Measurements from ENCODE around the gene ASTN1. TPM values are rescaled to one million over a fixed set of nuclear protein-coding genes. Genes with fewer than 3 reads are reported as not detected.

Gene ASTN1
- total RNA-seq, 2 experiments from 2014 or later = not detected

DNA sequence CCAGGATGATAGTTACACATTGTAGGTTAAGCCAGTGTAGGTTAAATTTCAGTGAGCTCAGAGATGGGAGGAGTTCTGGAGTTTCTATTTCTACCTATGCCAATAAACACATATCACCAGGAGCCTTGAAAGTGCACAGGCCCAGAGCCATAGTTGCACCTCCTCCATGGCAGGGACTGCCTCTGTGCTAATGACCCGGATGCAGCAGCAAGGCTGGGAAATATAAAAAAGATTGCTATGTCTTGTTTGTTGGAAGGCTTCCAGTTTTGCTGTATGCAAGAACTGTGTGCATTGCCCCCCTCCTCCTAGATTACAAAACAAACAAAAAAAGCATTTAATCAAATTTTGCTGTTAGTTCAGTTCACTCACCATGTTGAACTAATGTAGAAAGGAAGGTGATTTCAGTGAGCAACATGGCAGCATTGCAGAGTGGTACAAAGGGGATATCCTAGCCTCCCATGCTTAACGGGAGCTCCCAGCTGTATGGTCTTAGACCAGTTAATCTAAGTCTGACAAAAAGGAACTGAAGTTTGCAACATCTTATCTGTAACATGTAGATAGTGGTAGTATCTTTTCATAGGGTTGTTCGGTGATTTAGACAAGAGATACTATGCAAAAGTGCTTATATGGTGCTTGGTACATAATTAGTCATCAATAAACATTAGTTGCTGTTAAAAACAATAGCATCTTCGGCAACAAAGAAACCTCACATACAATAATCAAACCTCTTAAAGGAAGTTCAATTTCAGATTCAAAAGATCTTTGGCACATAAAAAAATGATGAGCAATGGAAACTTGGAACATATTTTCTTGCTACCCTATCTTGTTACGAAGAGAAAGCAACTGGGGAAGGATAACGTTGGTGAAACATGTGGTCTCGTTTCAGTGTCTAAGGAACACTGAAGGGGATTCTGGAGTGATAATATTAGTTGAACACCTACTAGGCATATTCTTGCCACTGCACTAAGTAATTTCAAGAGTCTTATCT is 309.5 kb downstream of the ASTN1 start:
- POLR2A ChIA-PET = no interaction called here
- no peak overlapping the region for H3K4me3 Mint-ChIP-seq
- ATAC-seq (ENCODE audit: low read depth) = no peak

DNA sequence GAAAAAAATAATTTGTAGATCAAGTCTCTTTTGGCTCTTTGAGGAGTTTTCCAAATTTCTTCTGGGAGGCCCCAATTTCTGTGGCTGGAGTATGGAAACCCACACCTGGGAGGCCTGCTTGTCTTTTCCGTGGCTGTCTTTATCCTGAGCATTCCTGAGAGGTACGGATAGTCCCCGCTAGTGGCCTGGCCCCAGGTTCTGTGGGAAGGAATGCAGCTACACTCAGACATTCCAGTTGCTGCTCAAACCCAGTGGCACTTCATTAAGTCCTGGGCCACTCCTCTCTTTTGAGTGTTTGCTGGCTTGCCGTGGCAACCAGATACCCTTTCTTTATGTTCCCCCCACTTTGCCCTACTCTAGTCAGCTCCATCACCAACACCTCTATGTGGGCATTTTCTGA is 310.4 kb downstream of the ASTN1 start:
- POLR2A ChIA-PET = no interaction called here
- H3K36me3 Mint-ChIP-seq = no peaks in the 10 kb centered on the region
- H3K27me3 Mint-ChIP-seq = no peaks in the 10 kb centered on the region
- no peaks in the 10 kb centered on the region for H3K9me3 Mint-ChIP-seq
- no peak overlapping the region for H3K27ac Mint-ChIP-seq
- DNase-seq = no peak
- H3K4me3 Mint-ChIP-seq = no peak overlapping the region
- no peak for ATAC-seq (ENCODE audit: low read depth)
- H3K4me1 Mint-ChIP-seq = no peaks in the 10 kb centered on the region

More for the DNA sequence above, 309.5 kb downstream of the ASTN1 start:
- no peaks in the 10 kb centered on the region for H3K36me3 Mint-ChIP-seq
- no peaks in the 10 kb centered on the region for H3K27me3 Mint-ChIP-seq
- H3K9me3 Mint-ChIP-seq = no peaks in the 10 kb centered on the region
- H3K4me1 Mint-ChIP-seq = no peaks in the 10 kb centered on the region
- DNase-seq = no peak
- H3K27ac Mint-ChIP-seq = no peak overlapping the region

DNA sequence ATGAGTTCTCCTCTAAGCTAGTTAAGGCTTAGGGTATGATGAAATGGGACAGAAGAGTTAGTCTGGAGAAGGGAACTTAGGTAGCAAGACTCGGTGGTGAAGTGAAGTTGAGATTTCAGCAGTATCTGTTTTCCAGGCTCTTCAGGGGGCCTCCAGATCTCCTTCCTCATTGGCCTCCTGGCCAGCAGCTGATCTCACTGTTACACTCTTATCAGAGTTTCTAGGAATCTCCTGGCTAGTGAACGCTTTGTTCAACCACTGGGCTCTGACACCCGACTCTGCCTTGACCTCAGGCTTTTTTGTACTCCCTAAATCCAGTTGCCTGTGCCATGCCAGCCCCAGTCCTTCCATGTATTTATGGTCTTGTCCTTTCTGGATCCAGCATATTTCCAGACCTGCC is 311.0 kb downstream of the ASTN1 start:
- ATAC-seq (ENCODE audit: low read depth) (no peak), DNase-seq (no peak)
- no peak overlapping the region for H3K4me3 Mint-ChIP-seq
- POLR2A ChIA-PET = no interaction called here
- no peaks in the 10 kb centered on the region for H3K27me3 Mint-ChIP-seq
- no peak overlapping the region for H3K27ac Mint-ChIP-seq
- H3K4me1 Mint-ChIP-seq = no peaks in the 10 kb centered on the region
- H3K36me3 Mint-ChIP-seq = no peaks in the 10 kb centered on the region
- no peaks in the 10 kb centered on the region for H3K9me3 Mint-ChIP-seq

DNA sequence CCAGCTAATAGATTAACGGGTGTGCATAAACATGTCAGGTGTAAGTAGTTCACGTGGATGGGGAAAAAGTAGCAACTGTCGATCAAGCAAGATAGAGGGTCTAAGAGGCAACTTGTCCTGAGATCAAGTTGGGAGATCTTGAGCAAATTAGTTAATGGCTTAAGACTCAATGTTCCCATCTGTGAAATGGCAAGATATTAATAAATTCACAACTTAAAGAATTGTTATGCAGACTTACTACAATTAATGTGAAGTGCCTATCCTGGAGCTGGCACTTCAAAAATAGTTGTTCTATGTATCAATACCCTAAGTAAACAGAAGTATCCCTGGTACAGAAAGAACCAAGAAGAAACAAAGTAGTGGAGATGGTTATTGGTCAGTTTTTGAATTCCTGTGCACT is 312.4 kb downstream of the ASTN1 start:
- DNase-seq (no peak), ATAC-seq (ENCODE audit: low read depth) (no peak)
- Mint-ChIP-seq H3K27me3 (no peaks in the 10 kb centered on the region), H3K27ac (no peak overlapping the region), H3K4me3 (no peak overlapping the region), H3K4me1 (no peaks in the 10 kb centered on the region), H3K36me3 (no peaks in the 10 kb centered on the region), H3K9me3 (no peaks in the 10 kb centered on the region)
- POLR2A ChIA-PET = no interaction called here

DNA sequence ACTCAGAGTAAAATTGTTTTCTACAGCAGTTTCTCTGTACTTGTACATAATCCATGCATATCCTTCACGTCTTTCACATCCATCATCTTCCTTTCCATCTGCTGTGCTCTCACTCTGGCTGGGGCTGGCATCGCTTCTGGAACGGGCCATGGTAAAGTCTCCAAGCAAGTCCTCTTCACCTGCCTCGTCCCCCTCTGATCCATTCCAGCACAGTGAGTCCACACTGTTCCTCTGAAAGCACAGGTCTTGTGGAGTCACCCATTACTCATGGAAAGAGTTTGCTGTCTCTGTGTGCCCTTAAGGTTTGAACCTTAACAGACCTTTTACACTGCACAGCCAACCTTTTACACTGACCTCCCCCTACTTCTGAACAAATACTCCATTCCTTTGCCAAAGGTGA is 313.6 kb downstream of the ASTN1 start:
- DNase-seq (no peak), ATAC-seq (ENCODE audit: low read depth) (no peak)
- no peak overlapping the region for H3K27ac Mint-ChIP-seq
- H3K9me3 Mint-ChIP-seq = no peaks in the 10 kb centered on the region
- H3K4me1 Mint-ChIP-seq = no peaks in the 10 kb centered on the region
- POLR2A ChIA-PET = no interaction called here
- H3K36me3 Mint-ChIP-seq = no peaks in the 10 kb centered on the region
- no peaks in the 10 kb centered on the region for H3K27me3 Mint-ChIP-seq
- H3K4me3 Mint-ChIP-seq = no peak overlapping the region

DNA sequence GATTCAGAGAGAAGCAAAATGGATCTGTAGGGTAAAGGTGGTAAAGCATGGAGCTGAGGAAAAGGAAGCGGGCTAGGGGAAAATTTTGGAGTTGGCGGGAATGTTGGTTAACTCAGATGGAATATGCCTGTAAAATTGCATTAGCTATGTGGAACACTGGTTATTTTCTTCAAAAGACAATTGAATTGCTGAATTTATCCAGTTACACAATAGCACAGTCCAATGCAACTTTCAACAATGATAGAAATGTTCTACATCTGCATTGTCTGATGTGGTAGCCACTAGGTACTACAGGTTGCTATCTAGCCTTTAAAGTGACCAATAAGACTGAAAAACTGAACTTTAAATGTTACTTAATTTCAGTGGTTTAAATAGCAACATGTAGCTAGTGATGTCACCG is 315.2 kb downstream of the ASTN1 start:
- Mint-ChIP-seq H3K4me3 (no peak overlapping the region), H3K9me3 (no peaks in the 10 kb centered on the region)

DNA sequence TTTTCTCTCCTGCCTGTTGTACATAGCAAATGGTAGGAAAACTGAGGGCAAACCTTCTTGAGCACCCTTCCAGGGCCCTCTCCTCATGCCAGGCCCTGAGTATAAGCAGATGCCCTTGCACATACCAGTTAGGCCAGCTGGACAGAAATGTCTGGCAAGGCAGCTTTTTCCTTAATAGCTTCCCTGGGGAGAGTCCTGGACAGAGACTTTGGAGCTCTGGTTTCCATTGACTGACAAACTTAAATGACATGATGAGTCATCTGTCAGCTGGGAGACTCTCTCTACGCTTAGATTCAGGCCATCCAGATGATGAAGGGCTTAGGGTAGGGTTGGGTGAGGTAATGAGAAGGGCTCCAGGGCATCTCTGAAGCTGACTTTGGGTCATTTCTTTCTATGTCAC is 317.5 kb downstream of the ASTN1 start:
- no peaks in the 10 kb centered on the region for H3K4me1 Mint-ChIP-seq
- POLR2A ChIA-PET = no interaction called here
- no peaks in the 10 kb centered on the region for H3K9me3 Mint-ChIP-seq
- ATAC-seq (ENCODE audit: low read depth) (no peak), DNase-seq (no peak)
- no peaks in the 10 kb centered on the region for H3K27me3 Mint-ChIP-seq
- no peaks in the 10 kb centered on the region for H3K36me3 Mint-ChIP-seq
- no peak overlapping the region for H3K4me3 Mint-ChIP-seq
- no peak overlapping the region for H3K27ac Mint-ChIP-seq

More for the DNA sequence above, 315.2 kb downstream of the ASTN1 start:
- Mint-ChIP-seq H3K4me1 (no peaks in the 10 kb centered on the region), H3K36me3 (no peaks in the 10 kb centered on the region), H3K27me3 (no peaks in the 10 kb centered on the region), H3K27ac (no peak overlapping the region)
- POLR2A ChIA-PET = no interaction called here
- no peak for ATAC-seq (ENCODE audit: low read depth)
- DNase-seq = no peak

DNA sequence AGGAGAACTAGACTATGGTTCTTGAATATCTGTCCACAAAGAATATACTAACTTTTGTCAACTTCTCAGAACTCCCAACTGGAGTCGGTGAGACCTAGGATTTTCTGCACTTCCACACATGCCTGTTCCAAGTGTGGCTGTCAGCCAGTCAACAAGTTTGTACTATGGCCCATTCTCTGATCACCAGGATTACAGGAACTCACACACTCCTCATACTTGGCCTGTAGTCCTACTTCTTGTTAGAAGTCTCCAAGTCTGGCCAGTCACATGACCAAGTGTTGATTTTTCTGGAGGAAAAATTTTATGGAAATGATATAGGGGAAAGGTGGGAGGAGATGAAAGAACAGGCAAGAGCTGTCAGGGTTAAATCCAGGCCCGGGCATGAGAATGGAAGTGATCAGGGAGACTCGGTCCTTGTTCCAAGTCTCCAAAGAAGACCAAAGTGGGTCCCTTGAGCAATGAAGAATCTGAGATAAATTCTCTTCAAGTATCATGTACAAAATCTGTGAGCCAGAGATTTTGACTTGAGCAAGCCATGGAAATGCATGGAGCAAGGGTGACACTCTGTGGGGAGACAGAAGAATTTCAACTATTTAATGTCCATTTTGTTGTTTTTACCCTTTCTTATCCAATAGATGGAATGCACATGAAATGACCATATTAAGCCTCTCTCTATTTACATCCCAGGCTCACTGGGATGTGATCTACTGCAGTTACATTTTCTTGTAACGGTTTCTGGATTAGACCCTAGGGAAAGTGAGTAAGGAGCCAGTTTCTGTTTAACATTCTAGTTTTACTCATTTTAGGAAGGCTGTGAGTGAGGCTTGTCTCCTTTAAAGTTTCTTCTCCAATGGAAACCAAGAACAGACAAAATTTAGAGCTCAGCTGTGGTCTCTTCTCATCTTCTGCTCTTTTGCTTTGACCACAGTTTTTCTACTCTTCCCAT is 320.9 kb downstream of the ASTN1 start:
- Mint-ChIP-seq H3K27me3 (no peaks in the 10 kb centered on the region), H3K9me3 (no peaks in the 10 kb centered on the region), H3K4me1 (no peaks in the 10 kb centered on the region), H3K27ac (no peak overlapping the region), H3K36me3 (no peaks in the 10 kb centered on the region), H3K4me3 (no peak overlapping the region)
- POLR2A ChIA-PET = no interaction called here
- no peak for ATAC-seq (ENCODE audit: low read depth)
- DNase-seq = no peak

DNA sequence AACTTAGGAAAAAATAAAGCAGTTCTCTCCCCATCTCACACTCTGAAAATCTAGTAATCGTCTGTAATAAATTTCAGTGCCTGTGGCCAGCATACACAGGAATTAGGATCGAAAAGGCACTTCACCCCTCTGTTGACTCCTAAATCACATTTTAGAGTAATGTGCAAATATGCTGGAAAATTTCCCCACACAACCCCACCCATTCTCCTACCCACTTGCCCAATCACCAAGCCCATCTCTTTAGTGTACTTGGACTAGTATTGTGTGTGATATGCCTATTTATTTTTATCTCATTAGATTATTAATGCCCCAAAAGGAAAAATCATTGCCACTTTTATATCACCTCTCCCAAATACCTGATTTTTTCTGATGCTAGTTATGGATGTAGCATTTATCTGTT is 323.3 kb downstream of the ASTN1 start:
- H3K27ac Mint-ChIP-seq = no peak overlapping the region
- no peaks in the 10 kb centered on the region for H3K36me3 Mint-ChIP-seq
- H3K9me3 Mint-ChIP-seq = no peaks in the 10 kb centered on the region
- no peaks in the 10 kb centered on the region for H3K27me3 Mint-ChIP-seq
- POLR2A ChIA-PET = no interaction called here
- DNase-seq (no peak), ATAC-seq (ENCODE audit: low read depth) (no peak)
- H3K4me3 Mint-ChIP-seq = no peak overlapping the region
- no peaks in the 10 kb centered on the region for H3K4me1 Mint-ChIP-seq

DNA sequence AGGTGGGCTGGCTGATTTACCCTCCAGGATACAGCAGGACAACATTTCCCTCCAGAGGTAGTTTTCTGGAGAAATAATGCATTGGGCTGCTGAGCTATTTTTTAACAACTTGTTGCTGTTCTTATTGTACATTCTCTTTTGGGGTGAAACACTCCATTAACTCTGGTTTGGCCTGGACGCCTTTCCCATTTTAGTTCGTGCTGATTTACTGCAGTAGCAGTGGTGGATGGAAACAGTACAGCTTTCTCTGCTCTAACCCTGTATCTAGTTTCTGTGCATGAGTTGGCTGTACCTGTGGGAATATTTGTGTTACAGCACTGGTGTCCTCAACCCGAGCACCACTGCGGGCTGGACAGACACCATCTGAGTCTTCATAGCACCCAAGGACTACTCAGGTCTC is 325.3 kb downstream of the ASTN1 start:
- DNase-seq (no peak), ATAC-seq (ENCODE audit: low read depth) (no peak)
- H3K4me1 Mint-ChIP-seq = no peaks in the 10 kb centered on the region
- no peaks in the 10 kb centered on the region for H3K27me3 Mint-ChIP-seq
- POLR2A ChIA-PET = no interaction called here
- no peak overlapping the region for H3K27ac Mint-ChIP-seq
- H3K9me3 Mint-ChIP-seq = no peaks in the 10 kb centered on the region
- H3K4me3 Mint-ChIP-seq = no peak overlapping the region
- no peaks in the 10 kb centered on the region for H3K36me3 Mint-ChIP-seq

DNA sequence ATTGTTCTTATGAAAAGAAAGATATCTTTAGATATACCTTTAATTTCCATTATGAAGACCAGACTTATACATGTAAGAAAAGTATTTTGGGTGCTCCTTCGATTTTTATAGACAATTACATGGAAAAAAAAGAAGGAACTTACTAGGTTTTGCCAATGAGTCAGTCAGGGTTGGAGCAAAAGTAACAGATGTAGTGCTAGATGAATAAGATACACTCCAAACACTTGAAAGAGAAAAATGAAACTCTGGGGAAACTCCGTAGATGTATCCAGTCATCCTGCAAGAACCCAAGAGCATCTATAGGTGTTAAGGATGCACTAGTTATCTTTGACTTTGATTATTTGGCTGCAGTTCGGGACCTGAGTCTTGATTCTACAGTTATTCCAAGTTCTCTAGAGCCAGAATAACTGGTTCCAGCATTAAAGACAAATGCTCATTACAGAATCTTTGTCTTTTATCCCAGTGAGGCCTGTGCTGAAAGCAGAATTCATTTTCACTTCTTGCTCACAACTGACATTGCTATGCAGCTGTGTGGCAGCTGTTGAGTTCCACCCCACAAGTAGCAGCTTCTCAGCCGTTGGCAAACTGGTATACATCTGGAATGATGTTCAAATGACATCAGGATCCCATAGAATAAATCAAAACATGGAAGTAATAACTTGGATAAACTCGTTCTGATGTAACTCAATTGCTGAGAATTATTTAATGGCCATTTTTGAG is 326.1 kb downstream of the ASTN1 start:
- ATAC-seq (ENCODE audit: low read depth) (no peak), DNase-seq (no peak)
- H3K27ac Mint-ChIP-seq = no peak overlapping the region
- no peaks in the 10 kb centered on the region for H3K9me3 Mint-ChIP-seq
- H3K36me3 Mint-ChIP-seq = no peaks in the 10 kb centered on the region
- H3K4me1 Mint-ChIP-seq = no peaks in the 10 kb centered on the region
- no peak overlapping the region for H3K4me3 Mint-ChIP-seq
- no peaks in the 10 kb centered on the region for H3K27me3 Mint-ChIP-seq
- POLR2A ChIA-PET = no interaction called here

DNA sequence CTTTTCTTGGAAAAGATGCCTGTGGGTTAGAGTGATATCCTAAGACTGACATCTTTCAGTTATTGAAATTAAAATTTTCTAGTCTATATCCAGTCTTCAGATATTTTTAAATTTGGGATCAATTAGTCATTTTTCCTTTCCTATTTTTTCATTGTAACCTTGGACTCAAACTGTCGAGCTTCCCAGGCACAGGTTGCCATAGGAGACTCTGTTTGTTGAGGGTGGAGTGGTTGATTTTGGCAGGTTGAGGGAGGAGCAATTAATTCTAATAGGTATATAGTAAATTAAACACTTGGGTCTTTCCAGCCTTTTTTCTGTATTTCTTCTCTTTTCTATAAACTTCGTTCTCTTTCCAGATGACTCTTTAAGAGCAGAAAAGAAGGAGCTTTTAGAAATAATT is 326.8 kb downstream of the ASTN1 start:
- Mint-ChIP-seq H3K9me3 (no peaks in the 10 kb centered on the region), H3K27ac (no peak overlapping the region), H3K4me1 (no peaks in the 10 kb centered on the region), H3K36me3 (no peaks in the 10 kb centered on the region), H3K4me3 (no peak overlapping the region), H3K27me3 (no peaks in the 10 kb centered on the region)
- DNase-seq = no peak
- POLR2A ChIA-PET = no interaction called here
- ATAC-seq (ENCODE audit: low read depth) = no peak

DNA sequence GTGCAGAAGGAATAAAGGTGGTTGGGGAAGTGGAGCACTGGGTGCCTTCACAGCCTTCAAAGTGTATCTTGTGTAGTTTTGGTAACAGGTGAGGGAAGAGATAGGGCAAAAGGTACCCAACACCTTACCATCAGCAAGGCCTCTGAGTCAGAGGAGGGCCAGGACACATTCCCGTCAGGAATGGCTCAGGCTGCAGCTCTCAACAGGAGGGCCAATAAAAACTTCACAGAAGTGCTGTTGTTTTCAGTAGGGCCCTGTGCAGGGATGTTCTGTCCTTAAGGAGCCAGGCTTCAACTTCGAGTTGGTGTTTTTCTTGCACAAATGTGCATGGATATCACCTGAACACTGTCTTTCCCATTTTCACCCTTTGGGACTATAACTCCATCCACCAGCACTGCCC is 333.4 kb downstream of the ASTN1 start:
- no peaks in the 10 kb centered on the region for H3K27me3 Mint-ChIP-seq
- POLR2A ChIA-PET = no interaction called here
- H3K9me3 Mint-ChIP-seq = no peaks in the 10 kb centered on the region
- H3K27ac Mint-ChIP-seq = no peak overlapping the region
- no peak overlapping the region for H3K4me3 Mint-ChIP-seq
- H3K36me3 Mint-ChIP-seq = no peaks in the 10 kb centered on the region
- H3K4me1 Mint-ChIP-seq = no peaks in the 10 kb centered on the region
- DNase-seq (no peak), ATAC-seq (ENCODE audit: low read depth) (no peak)

Data from activated naive CD8-positive, alpha-beta T cell treated with anti-CD3 and anti-CD28 coated beads, Interleukin-2, amount 10 ng/mL, durations not matched to agents 7 days and 5 days (primary cell).